HG02938 (cell line): ENCODE data around the gene GULP1.

Source experiments
- ATAC-seq: cut with Tn5 transposase; IDR thresholded peaks from one replicate; pipeline ENCODE4 v1.9.1; 2021; ENCODE audit warnings: mild to moderate bottlenecking, moderate library complexity; ENCODE audit not compliant: unreplicated experiment

Gene GULP1

DNA sequence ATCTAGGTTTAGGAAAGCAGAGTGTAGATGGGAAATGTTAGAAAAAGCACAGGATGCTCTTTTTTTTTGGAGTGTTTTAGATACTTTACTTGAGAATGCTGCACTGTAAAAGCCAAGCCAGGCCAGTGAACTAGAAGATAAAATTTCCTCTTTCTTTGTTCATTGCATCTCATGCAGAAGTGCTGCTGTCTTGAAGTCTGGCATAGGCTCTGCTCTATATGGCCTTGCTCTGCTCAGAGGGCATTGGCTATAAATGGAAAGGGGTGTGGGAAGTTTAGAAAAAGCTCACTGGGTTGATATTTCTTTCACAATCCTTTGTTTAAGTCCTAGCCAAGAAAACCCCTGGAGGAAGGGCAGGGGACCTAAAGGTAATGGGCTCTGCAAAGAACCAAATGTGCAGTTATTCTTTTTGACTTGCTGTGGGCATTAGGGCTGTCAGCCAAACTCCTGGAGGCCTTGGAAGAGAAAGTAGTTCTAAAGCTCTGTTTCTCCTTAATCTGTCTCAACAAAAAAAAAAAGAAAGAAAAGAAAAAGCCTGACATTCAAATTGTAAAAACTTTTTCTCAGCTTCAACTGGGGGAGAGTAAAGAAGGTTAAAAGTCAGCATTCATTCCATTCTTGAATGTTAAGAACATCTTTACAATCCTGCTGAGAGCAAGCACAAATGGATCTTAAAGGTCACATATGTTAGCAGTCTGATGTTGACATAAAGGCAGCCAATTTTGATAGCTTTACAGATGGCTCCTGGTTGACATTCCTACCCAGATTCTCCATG, 338.3 kb downstream of the GULP1 start:
- ATAC-seq: no peak

DNA sequence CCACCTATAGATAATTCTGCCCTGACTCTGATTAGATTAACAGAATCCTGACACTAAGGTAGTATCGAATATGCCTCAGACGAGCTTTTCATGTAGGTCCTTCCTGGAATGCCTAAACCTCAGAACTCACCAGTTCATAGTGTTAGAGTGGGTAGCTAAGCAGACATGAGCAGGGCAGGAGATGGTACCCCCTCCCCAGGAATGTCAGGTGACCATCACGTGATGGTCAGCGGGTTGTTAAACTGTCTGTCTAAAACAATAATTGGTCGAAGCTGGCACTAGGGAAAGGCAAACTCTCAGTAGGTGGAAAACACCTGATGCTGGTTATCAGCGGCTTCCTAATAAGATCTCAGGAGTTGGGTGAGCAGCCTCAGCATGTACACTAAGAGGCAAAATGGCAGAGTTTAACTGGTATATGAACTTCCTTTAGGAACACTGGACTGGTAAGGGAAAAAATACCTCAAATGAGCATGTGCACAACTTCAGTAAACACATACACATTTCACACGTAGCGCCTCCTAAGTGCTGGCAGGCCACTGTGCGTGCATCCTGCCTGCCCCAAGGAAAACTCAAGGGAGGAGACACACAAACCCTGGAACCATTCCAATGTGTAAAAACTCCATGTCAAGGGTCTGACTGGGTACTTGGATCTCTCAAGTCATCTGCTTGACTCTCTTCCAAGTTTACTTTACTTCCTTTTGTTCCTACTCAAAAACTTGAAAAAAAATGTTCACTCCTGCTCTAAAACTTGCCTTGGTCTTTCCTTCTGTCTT, 339.5 kb downstream of the GULP1 start:
- ATAC-seq: no peak

- ATAC-seq: no peak
Observed at GRCh38 chr2:188634656-188635055, 343.0 kb downstream of the GULP1 start.
